Lower leg skin (tissue), 4 donors: ENCODE results near the gene CDC42EP5. TPM values are rescaled to one million over a fixed set of nuclear protein-coding genes. Genes with fewer than 3 reads are reported as not detected.

Experiments used
- DNase-seq, 2 donors: peaks; one replicate each; pipeline ENCODE4 v3.0.0-alpha.2; 2019; ENCODE audit warnings: low spot score in 2 of 2
- H3K4me3 ChIP-seq: fragments of 200-600 bp; sonication (generic); 2 replicates; pipeline ENCODE4 v1.5.1; 2017; ENCODE audit warnings: mild to moderate bottlenecking, low read depth; ENCODE audit not compliant: poor library complexity, severe bottlenecking
- POLR2A ChIP-seq, 2 donors: fragments of 450-650 bp; IDR thresholded peaks; one replicate each; pipeline ENCODE4 v1.6.1; 2016 to 2017; ENCODE audit warnings: antibody characterized with exemption in 2 of 2, mild to moderate bottlenecking in 1 of 2, moderate library complexity in 1 of 2
- WGBS, 2 donors: methylation state at CpG; one replicate each; pipeline ENCODE4 v1.1.5; 2018; 5-methylcytosine and 5-hydroxymethylcytosine counted together
- intact Hi-C: fragments of 100-400 bp; cut with DNase I; formaldehyde crosslinking; loops from one replicate; pipeline ENCODE4 v1.15.0; 2023; ENCODE audit warnings: low total_unique reads
- total RNA-seq, 4 donors: library from RNA; depleted of rRNA; stranded (reverse); fragments of >200 nt; gene quantifications; one replicate each; pipeline ENCODE4 v1.1.0, GENCODE V29; 2016
- TF ChIP-seq, protein P1 (sequence below), 3 donors: fragments of 450-650 bp; IDR thresholded peaks; one replicate each; pipeline ENCODE4 v1.5.1; 2016; ENCODE audit warnings: antibody characterized with exemption in 3 of 3, mild to moderate bottlenecking in 3 of 3, moderate library complexity in 2 of 3

CDC42EP5 gene
- total RNA-seq, 4 donors from 2014 or later: 5.5 to 21.8 (median 9.6) TPM

DNA sequence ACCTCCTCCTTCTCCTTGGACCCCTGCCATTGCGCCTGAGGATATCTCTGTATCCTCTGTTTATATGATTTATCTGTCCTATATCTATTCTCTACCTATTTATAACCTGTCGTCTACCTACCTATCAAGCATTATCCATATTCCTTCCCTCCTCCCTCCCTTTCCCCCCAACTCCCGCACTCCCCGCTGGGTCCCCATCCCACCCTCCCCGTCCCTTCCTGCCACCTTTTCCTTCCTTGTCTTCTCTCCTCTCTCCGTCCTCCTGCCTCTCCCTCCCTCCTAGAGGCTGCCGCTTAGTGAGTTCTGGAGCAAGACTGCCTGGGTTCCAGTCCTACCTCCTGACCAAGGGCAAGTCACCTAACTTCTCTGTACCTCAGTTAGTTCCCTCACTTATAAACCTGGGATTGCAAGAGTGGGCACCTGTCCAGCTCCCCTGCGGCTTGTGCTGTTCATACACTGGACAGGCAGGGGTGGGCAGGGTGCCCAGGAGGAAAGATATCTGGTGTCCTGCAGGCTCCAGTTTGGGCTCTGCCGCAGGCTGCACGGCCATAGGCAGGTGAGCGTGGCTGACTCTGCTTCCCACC is 41.7 kb downstream of the CDC42EP5 start:
- no peak for DNase-seq
- no peak overlapping the region for H3K4me3 ChIP-seq
- no peak for TF ChIP-seq POLR2A (IDR thresholded peaks at IDR 0.05)
- TF ChIP-seq, protein P1, sequence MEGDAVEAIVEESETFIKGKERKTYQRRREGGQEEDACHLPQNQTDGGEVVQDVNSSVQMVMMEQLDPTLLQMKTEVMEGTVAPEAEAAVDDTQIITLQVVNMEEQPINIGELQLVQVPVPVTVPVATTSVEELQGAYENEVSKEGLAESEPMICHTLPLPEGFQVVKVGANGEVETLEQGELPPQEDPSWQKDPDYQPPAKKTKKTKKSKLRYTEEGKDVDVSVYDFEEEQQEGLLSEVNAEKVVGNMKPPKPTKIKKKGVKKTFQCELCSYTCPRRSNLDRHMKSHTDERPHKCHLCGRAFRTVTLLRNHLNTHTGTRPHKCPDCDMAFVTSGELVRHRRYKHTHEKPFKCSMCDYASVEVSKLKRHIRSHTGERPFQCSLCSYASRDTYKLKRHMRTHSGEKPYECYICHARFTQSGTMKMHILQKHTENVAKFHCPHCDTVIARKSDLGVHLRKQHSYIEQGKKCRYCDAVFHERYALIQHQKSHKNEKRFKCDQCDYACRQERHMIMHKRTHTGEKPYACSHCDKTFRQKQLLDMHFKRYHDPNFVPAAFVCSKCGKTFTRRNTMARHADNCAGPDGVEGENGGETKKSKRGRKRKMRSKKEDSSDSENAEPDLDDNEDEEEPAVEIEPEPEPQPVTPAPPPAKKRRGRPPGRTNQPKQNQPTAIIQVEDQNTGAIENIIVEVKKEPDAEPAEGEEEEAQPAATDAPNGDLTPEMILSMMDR (IDR thresholded peaks at IDR 0.05): no peak
- intact Hi-C loops: no loop called here
- WGBS, 2 donors: 22 to 30% methylated on average over 11 of the region's 11 CpGs

DNA sequence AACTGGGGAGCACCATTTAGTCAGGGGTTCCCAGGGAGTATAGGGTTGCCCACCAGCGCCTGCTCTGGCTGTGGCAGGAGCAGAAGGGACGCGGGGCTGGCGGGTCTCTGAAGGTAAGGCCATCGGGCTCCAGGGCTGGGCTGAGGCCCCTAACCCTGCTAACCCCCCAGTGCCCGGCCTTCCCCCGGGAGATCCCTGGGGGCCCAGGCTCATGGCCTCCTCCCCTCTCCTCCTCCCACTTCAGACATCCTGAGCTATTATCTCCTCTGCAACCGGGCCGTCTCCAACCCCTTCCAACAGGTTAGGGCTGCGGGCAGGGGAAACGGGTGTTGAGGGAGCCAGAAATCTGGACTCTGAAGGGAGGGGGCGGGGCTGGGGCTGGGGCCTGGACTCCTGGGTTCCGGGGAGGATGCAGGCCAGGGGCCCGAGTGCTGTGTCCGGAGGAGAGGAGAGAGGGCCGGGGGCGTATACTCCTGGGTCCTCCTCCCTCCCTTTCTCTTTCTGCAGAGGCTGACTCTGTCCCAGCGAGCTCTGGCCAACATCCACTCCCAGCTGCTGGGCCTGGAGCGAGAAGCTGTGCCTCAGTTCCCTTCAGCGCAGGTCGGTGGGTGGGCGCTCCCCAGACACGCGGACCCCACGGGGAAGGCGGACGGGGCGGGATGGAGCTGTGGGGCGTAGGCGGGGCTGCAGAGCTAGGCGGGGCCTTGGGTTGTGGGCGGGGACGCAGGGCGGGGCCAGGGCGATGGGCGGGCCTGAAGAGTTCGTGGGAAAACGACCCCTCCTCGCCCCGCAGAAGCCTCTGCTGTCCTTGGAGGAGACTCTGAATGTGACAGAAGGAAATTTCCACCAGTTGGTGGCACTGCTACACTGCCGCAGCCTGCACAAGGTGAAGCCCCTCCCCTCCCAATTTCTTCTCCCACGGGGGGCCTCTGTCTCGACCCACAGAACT is 42.5 kb downstream of the CDC42EP5 start:
- no peak overlapping the region for H3K4me3 ChIP-seq
- TF ChIP-seq, protein P1 (IDR thresholded peaks at IDR 0.05): no peak
- no peak for TF ChIP-seq POLR2A (IDR thresholded peaks at IDR 0.05)
- intact Hi-C loops: no loop called here
- no peak for DNase-seq
- WGBS, 2 donors: 5 to 6% methylated on average over 38 to 43 of the region's 43 CpGs

DNA sequence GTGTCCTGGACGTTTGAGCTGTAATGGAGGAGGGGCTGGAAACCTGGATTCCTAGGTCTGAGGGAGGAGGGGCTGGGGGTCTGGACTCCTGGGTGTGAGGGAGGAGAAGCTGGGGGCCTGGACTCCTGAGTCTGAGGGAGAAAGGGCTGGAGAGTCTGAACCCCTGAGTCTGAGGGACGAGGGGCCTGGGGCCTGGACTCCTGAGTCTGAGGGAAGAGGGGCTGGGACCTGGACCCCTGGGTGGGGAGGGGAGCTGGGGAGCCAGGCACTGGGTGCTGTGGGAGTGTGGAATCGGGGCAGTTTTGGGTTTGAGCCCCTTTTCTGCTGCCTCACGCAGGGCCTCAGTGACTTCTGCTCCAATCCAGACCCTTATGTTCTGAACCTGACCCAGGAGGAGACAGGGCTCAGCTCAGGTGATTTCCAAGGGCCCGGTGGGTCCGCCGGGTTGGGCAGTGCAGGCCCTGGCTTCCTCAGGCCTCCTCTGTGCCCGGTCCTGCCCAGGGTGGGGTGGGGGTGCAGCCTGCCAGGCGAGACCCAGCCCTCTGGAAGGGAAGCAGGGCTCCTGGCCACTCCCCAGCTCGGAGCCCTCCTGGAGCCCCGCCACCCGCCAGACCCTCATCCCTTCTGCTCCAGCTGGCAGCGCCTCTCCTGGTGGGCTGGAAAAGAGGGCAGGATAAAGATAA is 43.4 kb downstream of the CDC42EP5 start:
- no peak overlapping the region for H3K4me3 ChIP-seq
- no peak for DNase-seq
- 38 to 55% methylated on average over 11 to 12 of the region's 13 CpGs for WGBS, 2 donors
- no peak for TF ChIP-seq POLR2A (IDR thresholded peaks at IDR 0.05)
- TF ChIP-seq, protein P1 (IDR thresholded peaks at IDR 0.05): no peak
- intact Hi-C loops: no loop called here

GRCh38 chr19:54429176-54429495 is 44.0 kb downstream of the CDC42EP5 start:
- DNase-seq: no peak
- TF ChIP-seq, protein P1 (IDR thresholded peaks at IDR 0.05): no peak
- no peak for TF ChIP-seq POLR2A (IDR thresholded peaks at IDR 0.05)
- intact Hi-C loops: no loop called here
- 48 to 53% methylated on average over 8 of the region's 8 CpGs for WGBS, 2 donors
- H3K4me3 ChIP-seq: no peak overlapping the region

DNA sequence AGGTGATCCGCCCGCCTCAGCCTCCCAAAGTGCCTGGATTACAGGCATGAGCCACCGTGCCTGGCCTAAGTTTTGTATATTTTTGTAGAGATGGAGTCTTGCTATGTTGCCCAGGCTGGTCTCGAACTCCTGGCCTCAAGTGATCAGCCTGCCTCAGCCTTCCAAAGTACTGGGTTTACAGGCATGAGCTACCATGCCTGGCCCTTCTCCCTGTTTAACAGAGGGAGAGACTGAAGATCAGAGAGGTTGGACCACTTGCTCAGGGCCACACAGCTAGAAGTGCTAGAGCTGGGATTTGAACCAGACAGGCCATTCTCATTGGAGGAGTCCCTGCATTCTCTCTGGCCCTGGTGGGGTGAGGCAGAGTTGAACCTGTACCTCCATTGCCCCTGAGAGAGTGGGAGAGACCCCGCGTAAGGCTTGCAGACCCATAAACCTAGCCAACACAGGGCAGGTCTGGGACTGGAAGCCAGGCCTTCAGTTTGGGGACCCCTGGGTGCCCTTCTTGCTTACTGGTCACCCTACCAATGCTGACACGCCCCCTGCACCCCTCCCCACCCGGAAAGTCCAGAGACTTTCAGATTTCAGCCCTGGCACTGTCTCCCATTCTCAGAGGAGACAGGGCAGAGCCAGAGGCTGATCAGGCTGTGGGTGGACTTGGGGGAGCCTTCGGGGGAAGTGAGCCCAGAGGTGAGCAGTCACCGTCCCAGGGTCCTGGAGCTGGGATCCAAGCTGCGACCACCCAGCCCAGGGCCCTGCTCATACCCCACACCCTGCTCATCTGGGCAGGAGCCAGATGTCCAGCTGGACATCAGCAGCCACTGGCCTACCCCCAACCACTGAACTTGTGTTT is 44.5 kb downstream of the CDC42EP5 start:
- TF ChIP-seq, protein P1 (IDR thresholded peaks at IDR 0.05): no peak
- TF ChIP-seq POLR2A (IDR thresholded peaks at IDR 0.05): no peak
- 76 to 79% methylated on average over 8 to 11 of the region's 11 CpGs for WGBS, 2 donors

More for the DNA sequence above, 44.5 kb downstream of the CDC42EP5 start:
- intact Hi-C loops: no loop called here
- H3K4me3 ChIP-seq: no peak overlapping the region
- no peak for DNase-seq
